ENCODE measurements around the gene TMEM233.

Gene TMEM233

DNA sequence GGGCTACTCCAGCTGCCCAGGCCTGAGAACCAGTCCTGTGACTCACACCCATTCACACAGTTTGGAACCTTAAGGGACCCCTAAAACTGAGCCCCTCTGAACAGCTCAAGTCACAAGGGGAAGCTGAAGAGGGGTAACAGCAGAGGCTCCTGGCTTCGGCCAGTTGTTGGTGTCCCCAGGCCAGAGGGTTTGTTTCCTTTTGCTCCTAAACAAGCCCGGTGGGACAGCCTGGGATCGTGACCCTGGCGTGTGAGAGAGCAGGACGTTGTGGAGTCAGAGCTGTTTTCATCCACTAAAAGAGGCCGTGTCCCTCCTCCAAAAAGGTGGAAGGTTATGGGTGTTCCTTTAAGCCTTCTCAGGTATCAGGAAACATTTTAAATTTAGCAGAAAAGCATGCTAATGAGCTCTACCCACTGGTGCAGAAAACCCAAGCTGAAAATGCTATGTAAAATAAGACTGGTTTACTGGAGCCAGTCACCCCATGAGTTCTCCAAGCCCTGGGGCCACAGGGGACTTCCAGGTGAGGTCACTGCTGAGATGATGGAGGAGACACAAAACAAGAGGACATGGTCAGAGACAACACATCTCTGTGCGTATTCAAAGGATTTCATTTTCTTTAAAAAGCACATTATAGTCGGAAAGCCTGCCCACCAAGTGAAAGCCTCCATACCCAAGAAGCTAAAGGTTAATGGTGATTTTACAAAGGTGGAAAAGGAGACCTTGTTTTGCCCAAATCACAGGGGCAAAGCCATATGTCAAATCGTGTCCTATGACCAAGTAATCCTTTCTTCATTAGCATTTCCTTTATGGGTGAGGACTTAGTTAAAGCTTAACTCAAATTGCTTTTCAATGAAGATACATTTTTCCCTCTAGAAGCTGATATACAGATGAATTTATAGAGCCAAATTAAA, 88.4 kb downstream of the TMEM233 start:
- DNase-seq (ENCODE audit: low spot score) = no peak

DNA sequence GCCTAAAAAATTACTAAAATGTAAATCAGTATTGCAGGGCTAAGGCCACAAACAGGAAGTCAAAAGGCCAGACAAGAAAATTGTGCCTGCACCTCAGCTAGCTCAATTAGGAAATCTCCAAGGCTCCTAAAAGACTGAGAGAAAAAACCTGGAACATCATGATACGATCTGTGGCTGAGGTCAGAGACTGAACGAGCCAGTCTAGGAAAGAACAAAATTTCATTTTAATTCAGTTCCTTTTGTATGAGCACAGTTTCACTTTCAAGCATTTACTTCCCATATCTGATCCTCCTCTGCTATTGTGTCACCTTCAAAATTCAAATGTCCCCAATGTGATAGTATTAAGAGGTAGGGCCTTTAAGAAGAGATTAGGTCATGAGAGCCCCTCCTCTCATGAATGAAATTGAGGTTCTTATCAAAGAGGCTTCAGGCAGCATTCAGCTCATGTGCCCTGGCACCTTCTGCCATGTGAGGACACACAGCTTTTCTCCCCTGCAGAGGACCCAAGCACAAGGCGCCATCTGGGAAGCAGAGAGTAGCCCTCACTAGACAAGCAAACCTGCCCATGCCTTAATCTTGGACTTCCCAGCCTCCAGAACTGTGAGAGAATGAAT, 89.2 kb downstream of the TMEM233 start:
- DNase-seq (ENCODE audit: low spot score) = peak; percentile 60

DNA sequence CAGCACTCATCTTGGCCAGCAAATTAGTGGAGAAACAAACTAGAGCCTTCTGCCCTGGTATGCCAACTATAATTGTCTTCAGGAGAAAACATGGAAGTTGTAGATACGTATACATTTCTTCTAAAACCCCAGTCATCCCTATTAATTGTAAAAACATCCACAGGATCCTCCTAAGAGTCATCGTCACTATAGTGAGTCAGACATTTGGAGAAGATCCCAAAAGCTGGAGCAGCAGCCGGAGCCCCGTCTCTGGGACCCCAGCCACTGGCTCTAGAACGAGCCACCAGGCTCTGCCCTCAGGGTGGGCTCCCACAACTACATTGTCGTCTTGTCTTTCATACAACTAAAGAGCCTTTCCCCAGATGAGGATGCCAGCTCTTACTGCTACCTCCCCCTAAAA, 89.8 kb downstream of the TMEM233 start:
- DNase-seq (ENCODE audit: low spot score) = no peak

- DNase-seq (ENCODE audit: low spot score) = no peak
Observed at GRCh38 chr12:119683816-119684215, 90.2 kb downstream of the TMEM233 start.

GRCh38 chr12:119684711-119685369, 91.3 kb downstream of the TMEM233 start:
- DNase-seq (ENCODE audit: low spot score) = no peak

GRCh38 chr12:119685375-119685774, 91.8 kb downstream of the TMEM233 start:
- DNase-seq (ENCODE audit: low spot score) = no peak

DNA sequence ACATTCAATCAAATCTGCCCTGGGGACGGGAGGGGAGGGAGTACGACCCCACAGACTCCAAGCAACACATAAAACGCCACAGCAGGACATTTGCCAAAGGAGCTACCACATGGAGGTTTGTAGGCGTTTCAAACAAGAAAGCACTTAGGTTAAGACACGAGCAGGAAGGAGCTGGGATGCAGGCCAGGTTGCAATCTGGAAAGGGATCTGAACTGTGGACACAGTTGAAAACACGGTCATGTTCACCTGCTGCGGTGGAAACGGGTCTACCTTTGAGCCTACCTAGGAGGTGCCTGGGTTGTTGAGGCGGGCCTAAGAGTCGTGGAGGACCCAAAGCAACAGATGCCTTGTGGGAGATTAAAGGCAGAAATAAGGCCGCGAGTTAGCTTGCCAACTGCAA, 92.8 kb downstream of the TMEM233 start:
- no peak for DNase-seq (ENCODE audit: low spot score)

DNA sequence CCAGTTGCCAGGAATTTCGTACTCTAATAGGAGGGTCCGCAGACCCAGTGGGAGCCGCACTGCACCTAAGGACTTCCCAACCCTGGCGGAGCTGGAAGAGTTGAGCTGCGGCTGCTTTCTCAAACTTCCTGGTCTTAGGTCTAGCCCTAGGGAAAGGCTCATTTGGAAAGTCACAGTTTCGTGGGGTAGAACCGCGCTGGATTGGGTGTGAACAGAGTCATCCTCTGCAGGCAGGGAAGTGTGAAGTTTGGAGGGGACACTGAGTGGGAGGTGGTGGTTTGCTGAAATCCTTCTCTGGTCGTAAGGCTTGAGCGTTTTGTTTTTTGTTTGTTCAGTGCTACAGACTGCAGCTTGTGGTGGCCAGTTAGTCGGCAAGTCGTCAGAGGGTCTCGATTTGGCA, 93.2 kb downstream of the TMEM233 start:
- no peak for DNase-seq (ENCODE audit: low spot score)

DNA sequence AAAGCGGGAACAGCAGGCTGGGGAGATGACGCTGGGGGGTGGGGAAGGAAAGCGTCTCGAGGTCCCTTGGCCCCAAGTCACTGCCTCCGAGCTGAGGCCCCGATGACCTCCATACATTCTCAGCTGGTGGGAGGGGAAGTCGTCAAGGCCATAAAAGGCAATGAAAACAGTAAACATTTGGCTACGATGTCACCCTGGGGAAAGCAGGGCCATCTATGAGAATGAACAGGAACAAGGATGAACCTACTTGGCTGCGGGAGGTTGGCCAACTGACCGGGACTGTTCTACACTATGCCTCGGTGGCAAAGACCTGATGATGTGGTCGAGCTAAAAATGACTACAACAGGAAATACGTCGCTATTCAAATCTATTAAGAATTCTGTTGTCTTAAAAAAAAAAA, 93.8 kb downstream of the TMEM233 start:
- no peak for DNase-seq (ENCODE audit: low spot score)

DNA sequence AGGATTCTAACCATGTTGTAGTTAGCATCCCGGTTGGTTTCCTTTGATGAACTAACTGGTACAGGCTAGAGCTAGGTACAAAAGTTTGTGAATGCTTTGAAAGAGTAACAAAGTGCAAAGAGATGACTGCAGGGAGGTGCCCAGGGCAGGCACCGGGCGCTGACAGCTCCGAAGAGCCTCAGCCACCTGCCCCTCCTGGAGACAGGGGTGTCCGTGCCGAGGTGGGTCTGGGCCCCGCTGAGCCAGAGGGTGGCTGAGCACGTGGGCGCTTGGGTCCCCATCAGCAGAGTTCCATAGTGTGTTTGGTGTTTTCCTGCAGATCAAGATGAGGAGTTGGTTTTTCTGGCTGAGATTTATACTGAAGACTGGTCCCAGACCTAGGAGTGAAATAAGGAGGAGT, 94.3 kb downstream of the TMEM233 start:
- DNase-seq (ENCODE audit: low spot score) = no peak

GRCh38 chr12:119689935-119690500, 96.4 kb downstream of the TMEM233 start:
- DNase-seq (ENCODE audit: low spot score) = no peak

DNA sequence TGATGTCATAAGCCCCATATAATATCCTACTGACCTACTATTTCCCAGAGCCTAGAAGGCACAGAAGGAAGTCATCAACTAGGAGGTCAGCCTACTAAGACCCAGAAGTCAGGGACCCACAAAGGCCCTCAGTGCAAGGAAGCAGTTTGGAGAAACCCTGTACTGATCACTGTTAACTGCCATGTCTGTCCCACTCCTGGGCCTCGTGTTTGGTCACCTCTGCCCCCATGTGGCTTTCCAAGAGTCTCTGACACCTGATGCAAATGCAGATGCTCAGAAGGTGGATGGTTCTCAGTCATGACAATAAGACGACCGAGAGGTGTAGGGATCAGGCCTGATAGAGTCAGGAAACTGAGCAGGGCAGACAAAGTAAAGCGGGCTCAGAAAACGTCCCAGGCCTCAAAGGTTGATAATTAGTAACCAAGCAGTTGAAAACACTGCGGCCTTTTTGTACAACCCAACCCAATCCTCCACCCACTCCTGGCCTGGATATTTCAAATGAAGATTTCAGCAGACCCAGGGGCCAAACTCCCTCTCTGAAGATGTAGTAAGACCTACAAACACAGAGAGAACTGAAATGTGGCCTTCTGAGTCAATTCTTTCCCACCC, 97.7 kb downstream of the TMEM233 start:
- DNase-seq (ENCODE audit: low spot score) = no peak

- DNase-seq (ENCODE audit: low spot score) = no peak
Observed at GRCh38 chr12:119692410-119692809, 98.8 kb downstream of the TMEM233 start.
